ENCODE data around the gene ZNF142. TPM values are rescaled to one million over a fixed set of nuclear protein-coding genes. Genes with fewer than 3 reads are reported as not detected.
A peak's percentile ranks its signal among the peaks of the same experiment; 100 is the strongest.

The ZNF142 gene
- total RNA-seq, 2 donors from 2014 or later = 14.8 to 25.3 TPM

DNA sequence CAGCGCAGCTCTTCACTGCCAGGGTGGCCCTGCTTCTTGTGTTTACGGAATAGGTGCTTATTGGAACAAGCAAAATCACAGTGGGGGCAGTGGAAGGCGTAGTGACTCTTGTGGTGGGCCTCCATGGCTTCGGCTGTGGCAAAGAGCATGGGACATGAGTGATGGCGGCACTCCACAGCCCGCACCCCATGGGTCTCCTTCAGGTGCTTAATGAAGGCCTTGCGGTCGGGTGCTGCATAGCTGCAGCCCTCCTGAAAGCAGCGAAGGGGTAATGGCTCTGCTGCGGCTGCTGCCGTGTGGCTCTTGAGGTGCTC, 10.7 kb downstream of the ZNF142 start:
- Histone ChIP-seq H3K27ac (no peak overlapping the region), H3K4me3 (no peak overlapping the region), H3K9ac (ENCODE audit: low read depth in 2 of 2, low read length in 2 of 2) (no peak overlapping the region), H3K4me1 (no peaks in the 10 kb centered on the region), H3K36me3 (peaks cover 30% of the 10 kb centered on the region), H3K9me3 (no peaks in the 10 kb centered on the region), H3K27me3 (no peaks in the 10 kb centered on the region)
- intact Hi-C loops (cut with DNase I) = loop anchor here (10.0 kb wide), 1 partner anchor 244 kb away; no protein-coding TSS in a partner anchor
- no peak for TF ChIP-seq CTCF (IDR thresholded peaks at IDR 0.05)
- DNase-seq = no peak

GRCh38 chr2:218648088-218648786, 11.2 kb downstream of the ZNF142 start:
- no peak overlapping the region for H3K27ac ChIP-seq
- peak; percentile 53 for DNase-seq
- H3K4me1 ChIP-seq = no peaks in the 10 kb centered on the region
- no peaks in the 10 kb centered on the region for H3K27me3 ChIP-seq
- no peaks in the 10 kb centered on the region for H3K9me3 ChIP-seq
- H3K36me3 ChIP-seq = peaks cover 30% of the 10 kb centered on the region
- no peak overlapping the region for H3K9ac ChIP-seq (ENCODE audit: low read depth in 2 of 2, low read length in 2 of 2)
- intact Hi-C loops (cut with DNase I) = loop anchor here (10.0 kb wide), 1 partner anchor 243 kb away; no protein-coding TSS in a partner anchor
- no peak overlapping the region for H3K4me3 ChIP-seq
- TF ChIP-seq CTCF (IDR thresholded peaks at IDR 0.05) = peak; percentile 85

DNA sequence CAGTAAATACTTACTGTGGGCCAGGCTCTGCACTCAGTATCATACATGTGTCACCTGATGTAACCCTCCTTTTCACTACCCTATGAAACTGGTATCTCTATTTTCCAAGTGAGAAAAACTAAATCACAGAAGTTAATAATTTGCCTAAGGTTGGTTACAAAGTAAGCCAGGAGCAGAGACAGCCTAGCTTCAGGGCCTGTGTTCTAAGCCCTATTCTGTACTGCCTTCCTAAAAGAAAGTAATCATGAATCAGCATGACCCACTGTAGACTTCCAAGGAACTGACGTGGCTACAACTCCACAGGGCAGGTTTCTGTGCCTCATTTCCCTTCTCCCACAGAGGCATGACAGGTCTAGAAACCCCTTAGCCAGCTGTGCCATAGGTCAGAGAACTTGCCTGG, 14.3 kb downstream of the ZNF142 start:
- H3K4me1 ChIP-seq = no peaks in the 10 kb centered on the region
- H3K36me3 ChIP-seq = peaks cover 24% of the 10 kb centered on the region
- no peak overlapping the region for H3K4me3 ChIP-seq
- no peak for TF ChIP-seq CTCF (IDR thresholded peaks at IDR 0.05)
- DNase-seq = no peak
- H3K27me3 ChIP-seq = no peaks in the 10 kb centered on the region
- no peak overlapping the region for H3K27ac ChIP-seq
- intact Hi-C loops (cut with DNase I) = loop anchor here (10.0 kb wide), 1 partner anchor 240 kb away; no protein-coding TSS in a partner anchor
- no peaks in the 10 kb centered on the region for H3K9me3 ChIP-seq
- H3K9ac ChIP-seq (ENCODE audit: low read depth in 2 of 2, low read length in 2 of 2) = no peak overlapping the region

DNA sequence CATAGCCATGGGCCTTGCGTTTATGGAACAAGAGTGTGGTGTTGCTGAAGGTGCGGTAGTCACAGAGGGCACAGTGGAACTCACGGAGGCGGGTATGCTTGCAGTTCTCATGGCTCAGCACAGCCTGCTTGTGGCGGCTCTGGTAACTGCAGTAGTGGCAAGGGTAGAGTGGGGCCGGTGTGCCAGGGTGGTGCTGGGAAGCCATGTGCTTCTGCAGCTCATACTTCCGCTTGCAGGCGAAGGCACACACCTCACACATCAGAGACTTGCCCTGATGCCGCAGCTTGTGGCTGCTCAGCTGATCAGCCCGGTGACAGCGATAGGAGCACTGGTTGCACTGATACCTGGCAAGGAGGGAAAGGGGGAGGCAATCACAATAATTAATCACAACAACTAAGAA, 14.7 kb downstream of the ZNF142 start:
- H3K27ac ChIP-seq = no peak overlapping the region
- peaks cover 24% of the 10 kb centered on the region for H3K36me3 ChIP-seq
- H3K4me1 ChIP-seq = no peaks in the 10 kb centered on the region
- no peak for TF ChIP-seq CTCF (IDR thresholded peaks at IDR 0.05)
- no peaks in the 10 kb centered on the region for H3K27me3 ChIP-seq
- no peaks in the 10 kb centered on the region for H3K9me3 ChIP-seq
- H3K4me3 ChIP-seq = no peak overlapping the region
- intact Hi-C loops (cut with DNase I) = loop anchor here (10.0 kb wide), 1 partner anchor 240 kb away; no protein-coding TSS in a partner anchor
- no peak for DNase-seq
- H3K9ac ChIP-seq (ENCODE audit: low read depth in 2 of 2, low read length in 2 of 2) = no peak overlapping the region

DNA sequence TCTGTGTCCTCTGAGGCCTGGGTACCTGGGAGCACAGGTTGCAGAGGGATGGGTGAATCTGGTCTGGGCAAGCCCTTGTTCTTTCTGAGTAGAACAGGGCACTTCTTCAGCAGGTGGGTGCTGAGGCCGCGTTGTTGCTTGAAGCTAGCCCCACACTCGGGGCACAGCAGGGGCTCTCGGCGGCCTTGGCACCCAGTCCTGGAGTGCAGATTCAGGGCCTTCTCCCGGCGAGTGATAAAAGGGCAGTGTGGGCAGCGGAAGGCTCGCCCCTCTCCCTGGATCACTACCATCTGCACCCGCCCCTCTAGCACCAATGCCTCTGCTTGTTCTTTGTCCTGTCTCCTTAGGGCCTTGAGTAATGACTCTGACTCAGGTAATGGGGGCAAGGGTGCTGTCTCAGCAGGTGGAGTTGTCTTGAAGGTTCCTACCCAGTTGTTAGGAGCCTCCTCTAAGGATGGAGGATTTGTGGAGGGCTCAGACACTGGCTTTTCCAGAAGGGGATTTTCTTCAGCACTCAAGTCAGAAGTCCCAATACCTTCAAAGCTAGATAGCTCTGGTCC, 15.6 kb downstream of the ZNF142 start:
- Histone ChIP-seq H3K36me3 (peaks cover 22% of the 10 kb centered on the region), H3K27ac (no peak overlapping the region)

More for the DNA sequence above, 15.6 kb downstream of the ZNF142 start:
- Histone ChIP-seq H3K9me3 (no peaks in the 10 kb centered on the region), H3K4me3 (no peak overlapping the region), H3K4me1 (no peaks in the 10 kb centered on the region), H3K27me3 (no peaks in the 10 kb centered on the region), H3K9ac (ENCODE audit: low read depth in 2 of 2, low read length in 2 of 2) (no peak overlapping the region)
- no peak for DNase-seq
- intact Hi-C loops (cut with DNase I) = loop anchor here (10.0 kb wide), 1 partner anchor 239 kb away; no protein-coding TSS in a partner anchor
- TF ChIP-seq CTCF (IDR thresholded peaks at IDR 0.05) = no peak
